ENCODE measurements around the gene OR51E1.

Gene OR51E1

GRCh38 chr11:4682623-4683419, 39.0 kb downstream of the OR51E1 start:
- H3K4me3 ChIP-seq (replicated peaks; ENCODE audit: insufficient read depth, low read length), result no peak overlapping the region
- H3K27ac ChIP-seq (replicated peaks), result no peak overlapping the region
- TF ChIP-seq REST (IDR thresholded peaks at IDR 0.05; ENCODE audit: insufficient replicate concordance, low read depth), result no peak
- no peak for TF ChIP-seq SPI1 (IDR thresholded peaks at IDR 0.05; ENCODE audit: borderline replicate concordance, low read depth)
- no peak for TF ChIP-seq CTCF (IDR thresholded peaks at IDR 0.05; ENCODE audit: insufficient read depth, low read length)
- TF ChIP-seq POLR2AphosphoS5 (IDR thresholded peaks at IDR 0.05; ENCODE audit: low read depth), result no peak
- TF ChIP-seq GABPA (IDR thresholded peaks at IDR 0.05; ENCODE audit: low read depth), result no peak
- no peak for DNase-seq (ENCODE audit: low read depth in 1 of 2, low spot score in 1 of 2)
- H3K27me3 ChIP-seq (ENCODE audit: insufficient read depth, poor library complexity, severe bottlenecking), result peaks cover 4% of the 10 kb centered on the region

GRCh38 chr11:4684631-4685285, 41.0 kb downstream of the OR51E1 start:
- Histone ChIP-seq H3K27me3 (ENCODE audit: insufficient read depth, poor library complexity, severe bottlenecking) (peaks cover 4% of the 10 kb centered on the region), H3K4me3 (replicated peaks; ENCODE audit: insufficient read depth, low read length) (no peak overlapping the region), H3K27ac (replicated peaks) (no peak overlapping the region)
- DNase-seq (ENCODE audit: low read depth in 1 of 2, low spot score in 1 of 2), result no peak
- TF ChIP-seq CTCF (IDR thresholded peaks at IDR 0.05; ENCODE audit: insufficient read depth, low read length), result no peak
- TF ChIP-seq POLR2AphosphoS5 (IDR thresholded peaks at IDR 0.05; ENCODE audit: low read depth), result no peak
- TF ChIP-seq GABPA (IDR thresholded peaks at IDR 0.05; ENCODE audit: low read depth), result no peak
- TF ChIP-seq SPI1 (IDR thresholded peaks at IDR 0.05; ENCODE audit: borderline replicate concordance, low read depth), result no peak
- no peak for TF ChIP-seq REST (IDR thresholded peaks at IDR 0.05; ENCODE audit: insufficient replicate concordance, low read depth)

- peaks cover 13% of the 10 kb centered on the region for H3K27me3 ChIP-seq (ENCODE audit: insufficient read depth, poor library complexity, severe bottlenecking)
- no peak overlapping the region for H3K4me3 ChIP-seq (replicated peaks; ENCODE audit: insufficient read depth, low read length)
- TF ChIP-seq CTCF (IDR thresholded peaks at IDR 0.05; ENCODE audit: insufficient read depth, low read length) (no peak), SPI1 (IDR thresholded peaks at IDR 0.05; ENCODE audit: borderline replicate concordance, low read depth) (no peak), POLR2AphosphoS5 (IDR thresholded peaks at IDR 0.05; ENCODE audit: low read depth) (no peak), GABPA (IDR thresholded peaks at IDR 0.05; ENCODE audit: low read depth) (no peak), REST (IDR thresholded peaks at IDR 0.05; ENCODE audit: insufficient replicate concordance, low read depth) (no peak)
- no peak for DNase-seq (ENCODE audit: low read depth in 1 of 2, low spot score in 1 of 2)
- H3K27ac ChIP-seq (replicated peaks), result no peak overlapping the region
Observed at GRCh38 chr11:4695442-4695841, 51.7 kb downstream of the OR51E1 start.
